Endothelial cell of umbilical vein (primary cell): Measurements from ENCODE around the gene UGT1A3. TPM values are rescaled to one million over a fixed set of nuclear protein-coding genes. Genes with fewer than 3 reads are reported as not detected.

Experiments used
- BruUV-seq: library from RNA; stranded (reverse); fragments of 400-500 nt; replicated peaks from 2 replicates; lab custom pipeline; 2021; lab: Mats Ljungman, UMichigan
- CTCF ChIA-PET: fragments of 300-600, 350-600 bp; sonication (Branson Sonifier 250); formaldehyde crosslinking; loops from one replicate; lab custom pipeline; 2021; ENCODE audit warnings: antibody characterized with exemption, inconsistent platforms; lab: Charles Lee
- POLR2A ChIA-PET: fragments of 300-600, 350-600 bp; sonication (Branson Sonifier 250); formaldehyde crosslinking; loops from one replicate; lab custom pipeline; 2021; ENCODE audit warnings: antibody characterized with exemption, inconsistent platforms; lab: Charles Lee
- DNase-seq: peaks from one replicate; pipeline ENCODE4 v3.0.0-alpha.2; 2011; ENCODE audit warnings: low read depth, low spot score
- FAIRE-seq: peaks from 2 replicates; lab custom pipeline; 2011; peaks lifted over from hg19 to GRCh38; lab: Jason Lieb, UNC
- H2AFZ ChIP-seq: 2 replicates; pipeline ENCODE4 v1.6.0; 2012; ENCODE audit warnings: low read depth, low read length, control low read depth, inconsistent platforms
- H3K27ac ChIP-seq: 2 replicates; pipeline ENCODE4 v1.5.1; 2011; ENCODE audit warnings: low read depth, mild to moderate bottlenecking, control low read depth, low read length, moderate library complexity; ENCODE audit not compliant: insufficient read depth
- H3K27me3 ChIP-seq, 2 experiments: 2 replicates each; pipeline versions ENCODE4 v1.6.0 to v1.6.1; 2011; ENCODE audit warnings: low read length in 2 of 2, mixed read lengths in 1 of 2; ENCODE audit not compliant: control insufficient read depth in 2 of 2, insufficient read depth in 2 of 2
- H3K36me3 ChIP-seq, 2 experiments: 2 replicates in 1 of 2; 3 replicates in 1 of 2; pipeline ENCODE4 v1.5.1; 2011; ENCODE audit warnings: low read length in 2 of 2, mild to moderate bottlenecking in 1 of 2, moderate library complexity in 1 of 2; ENCODE audit not compliant: control insufficient read depth in 2 of 2, insufficient read depth in 2 of 2; ENCODE audit errors: extremely low read depth in 1 of 2
- H3K4me1 ChIP-seq: 3 replicates; pipeline ENCODE4 v1.5.1; 2011; ENCODE audit warnings: mild to moderate bottlenecking, low read length; ENCODE audit not compliant: control insufficient read depth, insufficient read depth; ENCODE audit errors: extremely low read depth
- H3K4me2 ChIP-seq: 2 replicates; pipeline ENCODE4 v1.6.1; 2011; ENCODE audit warnings: low read length, control low read depth, mixed read lengths; ENCODE audit not compliant: insufficient read depth
- H3K4me3 ChIP-seq, 3 experiments: fragments of 200-600 bp in 1 of 3; sonication (generic), shearing (Covaris generic) in 1 of 3; replicated peaks in 1 of 3; 2 replicates each; pipeline ENCODE4 v1.5.1; 2011 to 2016; ENCODE audit warnings: control low read depth in 3 of 3, low read length in 3 of 3, mild to moderate bottlenecking in 2 of 3, inconsistent platforms in 1 of 3, low read depth in 1 of 3, moderate library complexity in 1 of 3; ENCODE audit not compliant: insufficient read depth in 1 of 3
- H3K79me2 ChIP-seq: 2 replicates; pipeline ENCODE4 v1.6.0; 2012; ENCODE audit warnings: low read length, inconsistent platforms; ENCODE audit not compliant: control insufficient read depth, insufficient read depth
- H3K9ac ChIP-seq: replicated peaks from 2 replicates; pipeline ENCODE3; 2011; ENCODE audit warnings: low read length, control low read depth; ENCODE audit not compliant: insufficient read depth; ENCODE audit errors: extremely low read depth
- H3K9me1 ChIP-seq: replicated peaks from 3 replicates; pipeline ENCODE4 v1.6.0; 2011; ENCODE audit warnings: mild to moderate bottlenecking, low read length; ENCODE audit not compliant: control insufficient read depth, insufficient read depth; ENCODE audit errors: extremely low read depth
- H3K9me3 ChIP-seq: replicated peaks from 2 replicates; pipeline ENCODE4 v1.5.1; 2012; ENCODE audit warnings: low read length, inconsistent platforms; ENCODE audit not compliant: control insufficient read depth, insufficient read depth
- H4K20me1 ChIP-seq: replicated peaks from 2 replicates; pipeline ENCODE3; 2011; ENCODE audit warnings: mild to moderate bottlenecking, low read length; ENCODE audit not compliant: control insufficient read depth, insufficient read depth; ENCODE audit errors: extremely low read depth
- CTCF ChIP-seq, 2 donors: IDR thresholded peaks; 1 replicate in 1 of 2; 2 replicates in 1 of 2; pipeline ENCODE4 v1.5.1; 2011; ENCODE audit warnings: low read length in 2 of 2, mild to moderate bottlenecking in 2 of 2, moderate library complexity in 2 of 2, control low read depth in 1 of 2, inconsistent platforms in 1 of 2, low read depth in 1 of 2; ENCODE audit not compliant: insufficient read depth in 1 of 2; ENCODE audit errors: extremely low read depth in 1 of 2
- EZH2 ChIP-seq: IDR thresholded peaks from 2 replicates; pipeline ENCODE4 v1.6.1; 2012; ENCODE audit warnings: borderline replicate concordance, low read depth, mild to moderate bottlenecking, moderate library complexity, low read length, inconsistent platforms; ENCODE audit not compliant: severe bottlenecking
- FOS ChIP-seq: IDR thresholded peaks from 2 replicates; pipeline ENCODE4 v1.6.1; 2011; ENCODE audit warnings: mild to moderate bottlenecking, low read length, moderate library complexity, borderline replicate concordance; ENCODE audit not compliant: insufficient read depth
- GATA2 ChIP-seq: IDR thresholded peaks from 2 replicates; pipeline ENCODE4 v1.7.0; 2011; ENCODE audit warnings: low read depth, mild to moderate bottlenecking, moderate library complexity, mixed read lengths, low read length; ENCODE audit not compliant: insufficient read length, insufficient read depth
- JUN ChIP-seq: IDR thresholded peaks from 2 replicates; pipeline ENCODE4 v1.6.1; 2011; ENCODE audit warnings: borderline replicate concordance, low read depth; ENCODE audit not compliant: insufficient read length, insufficient read depth
- MAX ChIP-seq: IDR thresholded peaks from 2 replicates; pipeline ENCODE4 v1.6.1; 2011; ENCODE audit not compliant: insufficient read depth, insufficient read length
- MYC ChIP-seq: IDR thresholded peaks from one replicate; pipeline ENCODE4 v1.6.1; 2011; ENCODE audit warnings: mild to moderate bottlenecking, low read depth, low read length
- POLR2A ChIP-seq: IDR thresholded peaks from 2 replicates; pipeline ENCODE4 v1.6.1; 2012; ENCODE audit warnings: low read depth, mild to moderate bottlenecking, control low read depth, low read length
- POLR2AphosphoS5 ChIP-seq: IDR thresholded peaks from 2 replicates; pipeline ENCODE4 v1.6.1; 2012; ENCODE audit warnings: low read depth, mild to moderate bottlenecking, control low read depth, low read length, moderate library complexity; ENCODE audit not compliant: insufficient read depth
- dilution Hi-C: fragments of 300-500 bp; cut with MboI; formaldehyde crosslinking; loops from one replicate; pipeline ENCODE4 v1.15.0; 2019; ENCODE audit warnings: low sequenced_read_pairs; ENCODE audit not compliant: extremely low pct_ligation_motif_present
- intact Hi-C: fragments of 100-400 bp; cut with micrococcal nuclease; formaldehyde crosslinking; loops from one replicate; pipeline ENCODE4 v1.10.0; 2022
- polyA plus RNA-seq, 4 experiments: library from polyadenylated mRNA; depleted of rRNA in 3 of 4; stranded (reverse) in 3 of 4; unstranded in 1 of 4; fragments of >200 nt; gene quantifications; 2 replicates each; pipeline versions ENCODE4 v1.2.1 to v1.2.3, GENCODE V29; 2011 to 2012; ENCODE audit warnings: missing spikeins in 1 of 4
- total RNA-seq: library from RNA; stranded (reverse); gene quantifications from 2 replicates; pipeline ENCODE4 v1.2.3, GENCODE V29; 2021

Gene UGT1A3
- total and polyA plus RNA-seq, 2 donors (not counting 3 experiments of a cell fraction or from before 2014, with no cell fraction given): not detected

GRCh38 chr2:233779722-233780121, 50.9 kb downstream of the UGT1A3 start:
- no peak for FAIRE-seq
- CTCF ChIA-PET: no interaction called here
- no peak for DNase-seq

More at GRCh38 chr2:233779722-233780121, 50.9 kb downstream of the UGT1A3 start:
- Histone ChIP-seq H3K4me2 (no peak overlapping the region), H2AFZ (no peak overlapping the region), H3K9me3 (no peaks in the 10 kb centered on the region), H3K9me1 (no peaks in the 10 kb centered on the region), H3K27ac (no peak overlapping the region), H3K9ac (no peak overlapping the region), H3K27me3 (no peaks in the 10 kb centered on the region), H3K4me3 (no peak overlapping the region), H3K36me3 (no peaks in the 10 kb centered on the region), H3K4me1 (no peaks in the 10 kb centered on the region), H3K79me2 (no peaks in the 10 kb centered on the region), H4K20me1 (no peaks in the 10 kb centered on the region)
- POLR2A ChIA-PET: no interaction called here
- BruUV-seq: no TSS peak
- dilution Hi-C loops: no loop called here
- TF ChIP-seq MAX (no peak), CTCF (IDR thresholded peaks at IDR 0.05; ENCODE audit: extremely low read depth in 1 of 2, insufficient read depth in 1 of 2, low read depth in 1 of 2, low read length in 2 of 2) (no peak), FOS (no peak), POLR2AphosphoS5 (no peak), POLR2A (no peak), GATA2 (no peak), MYC (no peak), JUN (no peak), EZH2 (no peak)
- intact Hi-C loops: no loop called here
